IMR-90 (cell line): Measurements from ENCODE around the gene GALNT9. TPM values are rescaled to one million over a fixed set of nuclear protein-coding genes. Genes with fewer than 3 reads are reported as not detected.

Source experiments
- ATAC-seq: fragments of 200-7000 bp; cut with Tn5 transposase; 2 replicates; pipeline ENCODE4 v1.9.1; 2020; ENCODE audit warnings: low read depth, mild to moderate bottlenecking, moderate library complexity
- BruUV-seq: library from RNA; stranded (reverse); fragments of 400-500 nt; replicated peaks from 2 replicates; lab custom pipeline; 2021; lab: Mats Ljungman, UMichigan
- CTCF ChIA-PET: fragments of 300-600 bp; formaldehyde crosslinking; extraction: SDS; loops from one replicate; lab custom pipeline; 2021; ENCODE audit warnings: antibody characterized with exemption; lab: Yijun Ruan, JAX
- POLR2A ChIA-PET: fragments of 300-600 bp; sonication (Branson Sonifier 250); formaldehyde crosslinking; loops from one replicate; lab custom pipeline; 2022; ENCODE audit warnings: antibody characterized with exemption; ENCODE audit not compliant: unreplicated experiment; lab: Charles Lee
- DNase-seq: peaks from one replicate; pipeline ENCODE4 v3.0.0; 2013
- H2AFZ ChIP-seq: replicated peaks from 2 replicates; pipeline ENCODE3; 2013; ENCODE audit warnings: low read length, mild to moderate bottlenecking; ENCODE audit not compliant: poor library complexity
- H2AK5ac ChIP-seq: 2 replicates; pipeline ENCODE4 v1.6.1; 2013; ENCODE audit warnings: low read depth, low read length, inconsistent platforms
- H2AK9ac ChIP-seq: replicated peaks from 2 replicates; pipeline ENCODE3; 2013; ENCODE audit warnings: mild to moderate bottlenecking, low read depth, low read length, moderate library complexity; ENCODE audit not compliant: poor library complexity
- H2BK120ac ChIP-seq: 2 replicates; pipeline ENCODE4 v1.6.1; 2013; ENCODE audit warnings: low read depth, low read length, inconsistent platforms
- H2BK15ac ChIP-seq: 3 replicates; pipeline ENCODE4 v1.6.1; 2013; ENCODE audit warnings: low read depth, low read length, inconsistent platforms
- H2BK20ac ChIP-seq: 2 replicates; pipeline ENCODE4 v1.6.1; 2013; ENCODE audit warnings: low read depth, mild to moderate bottlenecking, inconsistent platforms, low read length, moderate library complexity
- H2BK5ac ChIP-seq: 2 replicates; pipeline ENCODE4 v1.6.1; 2013; ENCODE audit warnings: mild to moderate bottlenecking, low read depth, low read length, inconsistent platforms; ENCODE audit not compliant: poor library complexity, severe bottlenecking
- H3K14ac ChIP-seq: replicated peaks from 2 replicates; pipeline ENCODE4 v1.6.1; 2013; ENCODE audit warnings: low read depth, low read length, inconsistent platforms
- H3K18ac ChIP-seq: 2 replicates; pipeline ENCODE4 v1.6.1; 2013; ENCODE audit warnings: low read depth, low read length, control low read depth
- H3K23ac ChIP-seq: 2 replicates; pipeline ENCODE4 v1.6.1; 2013; ENCODE audit warnings: low read depth, low read length, inconsistent platforms
- H3K27ac ChIP-seq: 2 replicates; pipeline ENCODE4 v1.5.1; 2013; ENCODE audit warnings: mild to moderate bottlenecking, control low read depth, low read length; ENCODE audit not compliant: insufficient read depth
- H3K27me3 ChIP-seq: 2 replicates; pipeline ENCODE4 v1.6.1; 2013; ENCODE audit warnings: low read length; ENCODE audit not compliant: control insufficient read depth, insufficient read depth
- H3K36me3 ChIP-seq: 2 replicates; pipeline ENCODE4 v1.6.1; 2013; ENCODE audit warnings: low read length, mixed read lengths; ENCODE audit not compliant: control insufficient read depth, insufficient read depth
- H3K4ac ChIP-seq: 2 replicates; pipeline ENCODE4 v1.6.1; 2013; ENCODE audit warnings: low read depth, low read length, inconsistent platforms
- H3K4me1 ChIP-seq: 2 replicates; pipeline ENCODE4 v1.6.1; 2013; ENCODE audit warnings: low read length, mixed read lengths; ENCODE audit not compliant: control insufficient read depth, insufficient read depth
- H3K4me2 ChIP-seq: 2 replicates; pipeline ENCODE4 v1.6.1; 2013; ENCODE audit warnings: low read depth, mild to moderate bottlenecking, control low read depth, low read length, moderate library complexity
- H3K4me3 ChIP-seq: 2 replicates; pipeline ENCODE4 v1.5.1; 2013; ENCODE audit warnings: low read depth, mild to moderate bottlenecking, control low read depth, low read length, moderate library complexity; ENCODE audit not compliant: insufficient read depth
- H3K56ac ChIP-seq: 2 replicates; pipeline ENCODE4 v1.6.1; 2013; ENCODE audit warnings: low read length, inconsistent platforms; ENCODE audit not compliant: insufficient read depth; ENCODE audit errors: extremely low read depth
- H3K79me1 ChIP-seq, 2 experiments: 2 replicates each; pipeline ENCODE4 v1.6.1; 2013; ENCODE audit warnings: low read length in 2 of 2, inconsistent platforms in 1 of 2, low read depth in 1 of 2
- H3K9ac ChIP-seq: 2 replicates; pipeline ENCODE4 v1.6.1; 2013; ENCODE audit warnings: low read depth, low read length, control low read depth
- H3K9me1 ChIP-seq: 2 replicates; pipeline ENCODE4 v1.6.1; 2013; ENCODE audit warnings: low read length, inconsistent platforms; ENCODE audit not compliant: insufficient read depth
- H3K9me3 ChIP-seq: 2 replicates; pipeline ENCODE4 v1.6.1; 2013; ENCODE audit warnings: low read length; ENCODE audit not compliant: control insufficient read depth, insufficient read depth
- H4K20me1 ChIP-seq: 2 replicates; pipeline ENCODE4 v1.6.1; 2013; ENCODE audit warnings: low read length, inconsistent platforms; ENCODE audit not compliant: insufficient read depth
- H4K5ac ChIP-seq: 2 replicates; pipeline ENCODE4 v1.6.1; 2013; ENCODE audit warnings: mild to moderate bottlenecking, low read depth, low read length, control low read depth
- H4K8ac ChIP-seq, 2 experiments: 2 replicates each; pipeline ENCODE4 v1.6.1; 2013; ENCODE audit warnings: low read depth in 2 of 2, low read length in 2 of 2, control low read depth in 1 of 2, inconsistent platforms in 1 of 2
- H4K91ac ChIP-seq: 2 replicates; pipeline ENCODE4 v1.6.1; 2013; ENCODE audit warnings: low read depth, low read length, inconsistent platforms; ENCODE audit not compliant: insufficient read depth
- CEBPB ChIP-seq: IDR thresholded peaks from 2 replicates; pipeline ENCODE4 v1.6.1; 2012; ENCODE audit warnings: low read depth, low read length, improper control_type of control experiment
- CHD1 ChIP-seq: IDR thresholded peaks from 2 replicates; pipeline ENCODE4 v1.6.1; 2012; ENCODE audit warnings: low read depth, low read length, improper control_type of control experiment
- MAZ ChIP-seq: IDR thresholded peaks from 2 replicates; pipeline ENCODE4 v1.6.1; 2012; ENCODE audit warnings: low read depth, mild to moderate bottlenecking, low read length, improper control_type of control experiment, moderate library complexity, borderline replicate concordance
- NFE2L2 ChIP-seq: fragments of 150-350 bp; IDR thresholded peaks from 2 replicates; pipeline ENCODE4 v1.6.1; 2016; ENCODE audit warnings: low read depth, mild to moderate bottlenecking, low read length
- RAD21 ChIP-seq: IDR thresholded peaks from 2 replicates; pipeline ENCODE4 v1.6.1; 2012; ENCODE audit warnings: low read length, improper control_type of control experiment
- RCOR1 ChIP-seq: IDR thresholded peaks from 2 replicates; pipeline ENCODE4 v1.6.1; 2012; ENCODE audit warnings: mild to moderate bottlenecking, low read length, improper control_type of control experiment; ENCODE audit not compliant: insufficient replicate concordance
- RFX5 ChIP-seq: IDR thresholded peaks from 2 replicates; pipeline ENCODE4 v1.8.0; 2012; ENCODE audit warnings: low read depth, mild to moderate bottlenecking, low read length, moderate library complexity
- WGBS, 2 experiments: methylation state at CpG; one replicate each; pipeline versions ENCODE4 v1.1.5 to v1.1.7; 2013; ENCODE audit warnings: missing lambda C conversion rate in 2 of 2; ENCODE audit not compliant: insufficient read length in 1 of 2; ENCODE audit errors: extremely low coverage in 2 of 2; 5-methylcytosine and 5-hydroxymethylcytosine counted together
- dilution Hi-C: fragments of 300-500 bp; cut with HindIII; formaldehyde crosslinking; loops from one replicate; pipeline ENCODE4 v1.14.3; 2018; ENCODE audit warnings: low sequenced_read_pairs; ENCODE audit not compliant: unreplicated experiment
- in situ Hi-C: fragments of 300-500 bp; cut with MboI; formaldehyde crosslinking; loops from 3 replicates; pipeline ENCODE4 v1.14.3; 2019; ENCODE audit warnings: low sequenced_read_pairs, inconsistent platforms, mixed read lengths
- intact Hi-C: fragments of 100-400 bp; cut with micrococcal nuclease; formaldehyde crosslinking; loops from 2 replicates; pipeline ENCODE4 v1.10.0; 2022
- polyA plus RNA-seq, 3 experiments: library from polyadenylated mRNA; depleted of rRNA; stranded (reverse); fragments of >200 nt; gene quantifications; 2 replicates each; pipeline ENCODE4 v1.2.3, GENCODE V29; 2012; ENCODE audit warnings: low replicate concordance in 1 of 3
- total RNA-seq: library from RNA; depleted of rRNA; stranded (reverse); fragments of >200 nt; gene quantifications from 2 replicates; pipeline ENCODE4 v1.2.3, GENCODE V29; 2012
- TF ChIP-seq, protein P1 (sequence below): conservative IDR thresholded peaks from 2 replicates; pipeline ENCODE4 v1.5.1; 2012; ENCODE audit warnings: mild to moderate bottlenecking, low read depth, low read length, improper control_type of control experiment

GALNT9 gene
- total and polyA plus RNA-seq, 2 of the 4 experiments (the other 2 are of a cell fraction), result under 0.01 to 0.12 TPM

DNA sequence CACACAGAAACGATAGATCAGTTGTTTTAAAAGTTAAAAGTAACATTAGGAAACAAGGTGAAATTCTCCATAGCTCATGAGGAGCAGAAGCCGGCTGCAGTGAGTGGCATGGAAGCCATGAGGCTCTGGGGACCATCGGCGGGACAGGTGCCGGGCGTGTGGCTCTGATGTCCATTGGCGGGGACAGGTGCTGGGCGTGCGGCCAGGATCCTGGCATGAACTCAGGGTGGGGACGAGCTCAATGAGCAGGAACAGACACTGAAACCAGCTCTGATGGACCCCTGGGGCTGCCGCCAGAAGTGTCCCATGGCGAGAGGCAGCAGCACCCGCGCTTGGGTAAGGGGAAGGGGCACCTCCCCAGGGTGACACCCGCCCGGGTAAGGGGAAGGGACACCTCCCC lies 110.1 kb downstream of the GALNT9 start:
- ATAC-seq, result no peak
- POLR2A ChIA-PET, result no interaction called here

More for the DNA sequence above, 110.1 kb downstream of the GALNT9 start:
- dilution Hi-C loops (no loop called here), in situ Hi-C loops (no loop called here), intact Hi-C loops (loop anchor here (1.0 kb wide), 1 partner anchor 65 kb away; no protein-coding TSS in a partner anchor)
- no peak overlapping the region for H4K5ac ChIP-seq
- no peak overlapping the region for H3K14ac ChIP-seq
- no peak overlapping the region for H4K91ac ChIP-seq
- no peak overlapping the region for H3K27ac ChIP-seq
- H3K4me1 ChIP-seq, result no peaks in the 10 kb centered on the region; the same call in 1 of the 2 replicates
- H4K8ac ChIP-seq, result no peak overlapping the region
- no peak overlapping the region for H3K9ac ChIP-seq
- no peaks in the 10 kb centered on the region for H3K36me3 ChIP-seq
- no peak overlapping the region for H2AK9ac ChIP-seq
- no peak for DNase-seq
- WGBS, 2 experiments, result no CpG with 5 or more reads among the region's 16 CpGs
- no peak overlapping the region for H2BK120ac ChIP-seq
- no peak overlapping the region for H3K4ac ChIP-seq
- no peaks in the 10 kb centered on the region for H3K79me1 ChIP-seq
- no peaks in the 10 kb centered on the region for H3K9me1 ChIP-seq
- H3K9me3 ChIP-seq, result peaks cover 3% of the 10 kb centered on the region
- no TSS peak for BruUV-seq
- H2AK5ac ChIP-seq, result no peak overlapping the region
- H2BK20ac ChIP-seq, result no peak overlapping the region
- H2BK15ac ChIP-seq, result no peak overlapping the region
- no peak overlapping the region for H3K4me3 ChIP-seq
- no peak overlapping the region for H3K56ac ChIP-seq
- H2AFZ ChIP-seq, result no peak overlapping the region
- H3K18ac ChIP-seq, result no peak overlapping the region
- no peak overlapping the region for H3K23ac ChIP-seq
- H3K27me3 ChIP-seq, result no peaks in the 10 kb centered on the region; the same call in 1 of the 2 replicates
- H4K20me1 ChIP-seq, result no peaks in the 10 kb centered on the region
- no peak overlapping the region for H2BK5ac ChIP-seq
- no peak overlapping the region for H3K4me2 ChIP-seq
- CTCF ChIA-PET, result interaction anchor here (0.9 kb wide), 1 partner anchor 66 kb away, joined by 3 read pairs; no protein-coding TSS in a partner anchor
- TF ChIP-seq RFX5 (no peak), NFE2L2 (no peak), CEBPB (no peak), RAD21 (no peak), RCOR1 (no peak), MAZ (no peak), CHD1 (no peak)
- TF ChIP-seq, protein P1, sequence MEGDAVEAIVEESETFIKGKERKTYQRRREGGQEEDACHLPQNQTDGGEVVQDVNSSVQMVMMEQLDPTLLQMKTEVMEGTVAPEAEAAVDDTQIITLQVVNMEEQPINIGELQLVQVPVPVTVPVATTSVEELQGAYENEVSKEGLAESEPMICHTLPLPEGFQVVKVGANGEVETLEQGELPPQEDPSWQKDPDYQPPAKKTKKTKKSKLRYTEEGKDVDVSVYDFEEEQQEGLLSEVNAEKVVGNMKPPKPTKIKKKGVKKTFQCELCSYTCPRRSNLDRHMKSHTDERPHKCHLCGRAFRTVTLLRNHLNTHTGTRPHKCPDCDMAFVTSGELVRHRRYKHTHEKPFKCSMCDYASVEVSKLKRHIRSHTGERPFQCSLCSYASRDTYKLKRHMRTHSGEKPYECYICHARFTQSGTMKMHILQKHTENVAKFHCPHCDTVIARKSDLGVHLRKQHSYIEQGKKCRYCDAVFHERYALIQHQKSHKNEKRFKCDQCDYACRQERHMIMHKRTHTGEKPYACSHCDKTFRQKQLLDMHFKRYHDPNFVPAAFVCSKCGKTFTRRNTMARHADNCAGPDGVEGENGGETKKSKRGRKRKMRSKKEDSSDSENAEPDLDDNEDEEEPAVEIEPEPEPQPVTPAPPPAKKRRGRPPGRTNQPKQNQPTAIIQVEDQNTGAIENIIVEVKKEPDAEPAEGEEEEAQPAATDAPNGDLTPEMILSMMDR, result no peak
